ENCODE results near the gene COMT.

Gene COMT

GRCh38 chr22:19970479-19971275 is 29.1 kb downstream of the COMT start:
- peak; percentile 74 for DNase-seq

GRCh38 chr22:19971276-19972124 is 29.9 kb downstream of the COMT start:
- no peak for DNase-seq

- no peak for DNase-seq
Observed at GRCh38 chr22:19972251-19972650, 30.7 kb downstream of the COMT start.

- DNase-seq = no peak
Observed at GRCh38 chr22:19972652-19973550, 31.3 kb downstream of the COMT start.

GRCh38 chr22:19973551-19974267 is 32.1 kb downstream of the COMT start:
- DNase-seq = no peak

- DNase-seq = no peak
Observed at GRCh38 chr22:19974268-19974861, 32.8 kb downstream of the COMT start.

GRCh38 chr22:19974935-19975706 is 33.5 kb downstream of the COMT start:
- no peak for DNase-seq

- no peak for DNase-seq
Observed at GRCh38 chr22:19975707-19976035, 34.1 kb downstream of the COMT start.

GRCh38 chr22:19976671-19977070 is 35.1 kb downstream of the COMT start:
- DNase-seq = no peak

GRCh38 chr22:19977296-19978243 is 36.0 kb downstream of the COMT start:
- DNase-seq = no peak

GRCh38 chr22:19978748-19979147 is 37.2 kb downstream of the COMT start:
- no peak for DNase-seq

- no peak for DNase-seq
Observed at GRCh38 chr22:19979712-19980493, 38.3 kb downstream of the COMT start.

GRCh38 chr22:19980766-19981165 is 39.2 kb downstream of the COMT start:
- DNase-seq = no peak

- no peak for DNase-seq
Observed at GRCh38 chr22:19981171-19981960, 39.8 kb downstream of the COMT start.

- DNase-seq = no peak
Observed at GRCh38 chr22:19981961-19982920, 40.7 kb downstream of the COMT start.

GRCh38 chr22:19982991-19983578 is 41.5 kb downstream of the COMT start:
- no peak for DNase-seq

GRCh38 chr22:19983741-19984140 is 42.2 kb downstream of the COMT start:
- no peak for DNase-seq

Data from effector CD4-positive, alpha-beta T cell (primary cell).